Gastrocnemius medialis (tissue), 4 donors: ENCODE results near the gene TNFRSF1B. TPM values are rescaled to one million over a fixed set of nuclear protein-coding genes. Genes with fewer than 3 reads are reported as not detected.
A peak's percentile ranks its signal among the peaks of the same experiment; 100 is the strongest.

Experiments used
- ATAC-seq, 2 donors: fragments of 150-250 bp; one replicate each; pipeline ENCODE4 v1.9.1; 2016
- DNase-seq, 2 donors: peaks; one replicate each; pipeline ENCODE4 v3.0.0-alpha.2; 2019
- H3K27ac ChIP-seq, 4 donors: fragments of 200-600 bp; sonication (generic); 1 replicate in 1 of 4; 2 replicates in 3 of 4; pipeline ENCODE4 v1.5.1; 2016 to 2018; ENCODE audit warnings: mild to moderate bottlenecking in 2 of 4, moderate library complexity in 1 of 4
- H3K27me3 ChIP-seq, 3 donors: fragments of 200-600 bp; sonication (generic) in 2 of 3; 1 replicate in 1 of 3; 2 replicates in 2 of 3; pipeline versions ENCODE4 v1.5.1 to v1.6.0; 2016 to 2019; ENCODE audit warnings: mild to moderate bottlenecking in 1 of 3, moderate library complexity in 1 of 3
- H3K36me3 ChIP-seq, 2 donors: fragments of 200-600 bp; sonication (generic) in 1 of 2; one replicate each; pipeline ENCODE4 v1.5.1; 2017 to 2018
- H3K4me1 ChIP-seq, 2 donors: fragments of 200-600 bp; sonication (generic) in 1 of 2; one replicate each; pipeline ENCODE4 v1.5.1; 2016 to 2017; ENCODE audit warnings: mild to moderate bottlenecking in 2 of 2
- H3K4me3 ChIP-seq, 4 donors: fragments of 200-600 bp; sonication (generic) in 3 of 4; 1 replicate in 1 of 4; 2 replicates in 3 of 4; pipeline ENCODE4 v1.5.1; 2016 to 2019; ENCODE audit warnings: mild to moderate bottlenecking in 2 of 4
- H3K9me3 ChIP-seq, 3 donors: fragments of 200-600 bp; sonication (generic) in 2 of 3; 1 replicate in 1 of 3; 2 replicates in 2 of 3; pipeline ENCODE4 v1.5.1; 2016 to 2019
- POLR2A ChIP-seq, 2 donors: fragments of 450-650 bp; IDR thresholded peaks; one replicate each; pipeline ENCODE4 v1.6.1; 2017; ENCODE audit warnings: antibody characterized with exemption in 2 of 2, mild to moderate bottlenecking in 2 of 2, moderate library complexity in 2 of 2
- in situ Hi-C, 4 donors: fragments of 200-750 bp; cut with MboI; loops; one replicate each; pipeline versions ENCODE4 v1.15.0 to v1.8.0; 2017; ENCODE audit warnings: low sequenced_read_pairs in 4 of 4
- intact Hi-C: fragments of 100-400 bp; cut with DNase I; formaldehyde crosslinking; loops from one replicate; pipeline ENCODE4 v1.15.1; 2023; ENCODE audit warnings: low total_unique reads
- total RNA-seq, 4 donors: library from RNA; depleted of rRNA; stranded (reverse); fragments of >200 nt; gene quantifications; one replicate each; pipeline versions ENCODE4 v1.1.0 to v1.2.3, GENCODE V29; 2016
- TF ChIP-seq, protein P1 (sequence below), 5 experiments: fragments of 450-650 bp in 3 of 5; fragments of 200-600 bp in 2 of 5; sonication (generic) in 2 of 5; IDR thresholded peaks in 4 of 5; conservative IDR thresholded peaks in 1 of 5; 1 replicate in 4 of 5; 2 replicates in 1 of 5; pipeline ENCODE4 v1.5.1; 2016 to 2019; ENCODE audit warnings: antibody characterized with exemption in 5 of 5, mild to moderate bottlenecking in 3 of 5, moderate library complexity in 3 of 5

Gene TNFRSF1B
- total RNA-seq, 4 donors from 2014 or later: 14.0 to 29.5 (median 18.8) TPM

GRCh38 chr1:12188115-12188514 is 21.3 kb downstream of the TNFRSF1B start:
- no peak for TF ChIP-seq POLR2A (IDR thresholded peaks at IDR 0.05)
- TF ChIP-seq, protein P1, sequence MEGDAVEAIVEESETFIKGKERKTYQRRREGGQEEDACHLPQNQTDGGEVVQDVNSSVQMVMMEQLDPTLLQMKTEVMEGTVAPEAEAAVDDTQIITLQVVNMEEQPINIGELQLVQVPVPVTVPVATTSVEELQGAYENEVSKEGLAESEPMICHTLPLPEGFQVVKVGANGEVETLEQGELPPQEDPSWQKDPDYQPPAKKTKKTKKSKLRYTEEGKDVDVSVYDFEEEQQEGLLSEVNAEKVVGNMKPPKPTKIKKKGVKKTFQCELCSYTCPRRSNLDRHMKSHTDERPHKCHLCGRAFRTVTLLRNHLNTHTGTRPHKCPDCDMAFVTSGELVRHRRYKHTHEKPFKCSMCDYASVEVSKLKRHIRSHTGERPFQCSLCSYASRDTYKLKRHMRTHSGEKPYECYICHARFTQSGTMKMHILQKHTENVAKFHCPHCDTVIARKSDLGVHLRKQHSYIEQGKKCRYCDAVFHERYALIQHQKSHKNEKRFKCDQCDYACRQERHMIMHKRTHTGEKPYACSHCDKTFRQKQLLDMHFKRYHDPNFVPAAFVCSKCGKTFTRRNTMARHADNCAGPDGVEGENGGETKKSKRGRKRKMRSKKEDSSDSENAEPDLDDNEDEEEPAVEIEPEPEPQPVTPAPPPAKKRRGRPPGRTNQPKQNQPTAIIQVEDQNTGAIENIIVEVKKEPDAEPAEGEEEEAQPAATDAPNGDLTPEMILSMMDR (IDR thresholded peaks at IDR 0.05 in 4 of 5, conservative IDR thresholded peaks at IDR 0.05 in 1 of 5): no peak
- no peak for DNase-seq
- Histone ChIP-seq H3K4me3 (no peak overlapping the region), H3K9me3 (no peaks in the 10 kb centered on the region), H3K4me1 (peaks cover 35 to 47% of the 10 kb centered on the region in 2 donors), H3K36me3 (peaks cover 0 to 13% of the 10 kb centered on the region in 2 donors), H3K27me3 (peaks cover 0 to 4% (median 0%) of the 10 kb centered on the region in 3 donors), H3K27ac (peak overlapping the region in 2 of 4 donors; percentile 11 to 85)
- ATAC-seq: no peak
- intact Hi-C loops: loop anchor here (5.0 kb wide), 2 partner anchors 46 to 61 kb away; no protein-coding TSS in a partner anchor
- in situ Hi-C loops: no loop called here

DNA sequence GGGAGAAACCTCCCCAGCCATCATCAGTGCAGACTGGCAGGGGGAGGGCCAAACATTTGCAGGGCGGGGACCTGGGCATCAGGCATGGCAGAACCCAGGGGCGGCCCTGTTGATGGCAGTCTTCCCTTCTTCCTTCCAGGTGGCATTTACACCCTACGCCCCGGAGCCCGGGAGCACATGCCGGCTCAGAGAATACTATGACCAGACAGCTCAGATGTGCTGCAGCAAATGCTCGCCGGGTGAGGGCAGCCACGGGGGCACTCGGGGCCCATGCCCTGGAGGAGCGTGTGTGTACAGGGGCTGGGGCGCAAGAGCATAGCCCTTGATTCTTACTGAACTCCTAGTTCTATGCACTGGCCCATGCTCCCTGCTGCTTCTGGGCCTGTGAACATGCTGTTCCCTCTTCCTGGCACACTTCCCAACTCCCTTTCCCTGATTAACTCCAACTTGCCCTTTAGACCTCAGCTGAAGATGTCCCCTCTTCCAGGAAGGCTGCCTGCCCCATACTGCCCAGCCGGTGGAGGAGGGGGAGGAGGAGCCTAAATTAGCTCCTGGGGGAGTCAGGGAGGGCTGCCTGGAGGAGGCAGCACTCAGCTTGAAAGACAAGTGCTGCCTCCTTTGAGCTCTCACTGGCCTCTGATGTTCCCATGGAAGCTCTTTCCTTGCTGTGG is 22.0 kb downstream of the TNFRSF1B start:
- DNase-seq (no peak), ATAC-seq (peak; percentile 18 to 20)
- in situ Hi-C loops: no loop called here
- Histone ChIP-seq H3K9me3 (no peaks in the 10 kb centered on the region), H3K4me3 (no peak overlapping the region), H3K27ac (peak overlapping the region in 1 of 4 donors; percentile 85), H3K4me1 (peaks cover 35 to 42% of the 10 kb centered on the region in 2 donors), H3K27me3 (peaks cover 0 to 4% (median 0%) of the 10 kb centered on the region in 3 donors), H3K36me3 (peaks cover 0 to 18% of the 10 kb centered on the region in 2 donors)
- intact Hi-C loops: loop anchor here (5.0 kb wide), 2 partner anchors 46 to 61 kb away; no protein-coding TSS in a partner anchor
- TF ChIP-seq, protein P1 (IDR thresholded peaks at IDR 0.05 in 4 of 5, conservative IDR thresholded peaks at IDR 0.05 in 1 of 5): no peak
- no peak for TF ChIP-seq POLR2A (IDR thresholded peaks at IDR 0.05)

DNA sequence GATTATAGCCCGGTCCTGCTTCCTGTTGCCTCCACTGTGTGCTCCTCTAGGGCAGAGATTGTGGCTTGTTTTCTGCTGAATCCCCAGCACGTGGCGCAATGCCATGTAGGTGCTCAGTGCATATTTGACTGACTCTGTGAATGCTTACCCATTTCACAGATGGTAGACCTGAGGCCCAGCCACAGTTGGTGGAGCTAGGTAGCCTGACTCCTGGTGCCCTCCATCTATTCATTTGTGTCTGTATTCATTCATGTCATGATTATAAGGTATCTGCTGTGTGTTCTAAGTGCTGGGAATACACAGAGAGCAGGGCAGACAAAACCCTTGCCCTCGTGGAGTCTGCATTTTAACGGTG is 22.5 kb downstream of the TNFRSF1B start:
- TF ChIP-seq POLR2A (IDR thresholded peaks at IDR 0.05): no peak
- TF ChIP-seq, protein P1 (IDR thresholded peaks at IDR 0.05 in 4 of 5, conservative IDR thresholded peaks at IDR 0.05 in 1 of 5): no peak
- H3K4me1 ChIP-seq: peaks cover 35 to 41% of the 10 kb centered on the region in 2 donors
- no peak for ATAC-seq
- intact Hi-C loops (loop anchor here (5.0 kb wide), 2 partner anchors 47 to 62 kb away; no protein-coding TSS in a partner anchor), in situ Hi-C loops (no loop called here)
- no peak overlapping the region for H3K4me3 ChIP-seq
- H3K36me3 ChIP-seq: peaks cover 0 to 21% of the 10 kb centered on the region in 2 donors
- H3K27me3 ChIP-seq: peaks cover 0 to 4% (median 0%) of the 10 kb centered on the region in 3 donors
- no peak for DNase-seq
- H3K27ac ChIP-seq: peak overlapping the region in 1 of 4 donors; percentile 85
- no peaks in the 10 kb centered on the region for H3K9me3 ChIP-seq

DNA sequence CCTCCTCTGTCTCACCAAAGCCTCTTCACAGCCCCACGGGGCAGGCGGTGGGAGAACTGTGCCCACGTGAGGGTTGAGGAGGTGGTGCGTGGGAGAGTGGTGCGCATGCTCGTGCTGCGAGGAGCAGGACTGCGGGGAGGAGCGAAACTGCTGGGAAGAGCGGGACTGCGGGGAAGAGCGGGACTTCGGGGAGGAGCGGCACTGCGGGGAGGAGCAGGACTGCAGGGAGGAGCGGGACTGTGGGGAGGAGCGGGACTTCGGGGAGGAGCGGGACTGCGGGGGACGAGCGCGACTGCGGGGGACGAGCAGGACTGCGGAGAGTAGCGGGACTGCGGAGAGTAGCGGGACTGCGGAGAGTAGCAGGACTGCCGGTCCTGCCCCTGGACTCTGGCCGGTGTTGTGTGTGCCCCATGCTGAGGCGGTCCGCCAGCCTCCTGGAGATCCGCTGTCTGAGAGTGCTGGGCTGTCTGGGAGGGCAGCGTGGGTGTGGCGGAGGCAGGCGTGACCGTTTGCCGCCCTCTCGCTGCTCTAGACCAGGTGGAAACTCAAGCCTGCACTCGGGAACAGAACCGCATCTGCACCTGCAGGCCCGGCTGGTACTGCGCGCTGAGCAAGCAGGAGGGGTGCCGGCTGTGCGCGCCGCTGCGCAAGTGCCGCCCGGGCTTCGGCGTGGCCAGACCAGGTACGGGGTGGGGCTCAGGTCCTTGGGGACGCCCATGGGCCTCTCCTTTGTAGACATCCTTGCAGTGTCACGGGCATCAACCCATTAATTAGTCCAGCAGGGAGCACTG is 24.6 kb downstream of the TNFRSF1B start:
- in situ Hi-C loops: no loop called here
- peaks cover 0 to 21% of the 10 kb centered on the region in 2 donors for H3K36me3 ChIP-seq
- no peaks in the 10 kb centered on the region for H3K27me3 ChIP-seq
- intact Hi-C loops: no loop called here
- H3K4me3 ChIP-seq: no peak overlapping the region
- ATAC-seq (no peak), DNase-seq (no peak)
- no peaks in the 10 kb centered on the region for H3K9me3 ChIP-seq
- no peak for TF ChIP-seq POLR2A (IDR thresholded peaks at IDR 0.05)
- TF ChIP-seq, protein P1 (IDR thresholded peaks at IDR 0.05 in 4 of 5, conservative IDR thresholded peaks at IDR 0.05 in 1 of 5): no peak
- peaks cover 15 to 24% of the 10 kb centered on the region in 2 donors for H3K4me1 ChIP-seq
- no peak overlapping the region for H3K27ac ChIP-seq
